Posterior cingulate gyrus (tissue), 11 donors: Measurements from ENCODE around the gene GFY.
"Not testable (repeated sequence)": the region's sequence is repeated elsewhere in the genome, so short reads cannot be mapped to it uniquely, and the experiment has no call there.

ENCODE experiments used
- DNase-seq, 10 donors: peaks; one replicate each; pipeline versions ENCODE4 v3.0.0 to v3.0.0-alpha.2; 2020 to 2021; ENCODE audit warnings: mixed read lengths in 3 of 10
- intact Hi-C: fragments of 100-400 bp; cut with DNase I; formaldehyde crosslinking; loops from one replicate; pipeline ENCODE4 v1.15.1; 2023

Gene GFY

GRCh38 chr19:49461130-49461529, 35.9 kb downstream of the GFY start:
- DNase-seq, intact Hi-C loops: not testable (repeated sequence)

GRCh38 chr19:49461656-49462055, 36.5 kb downstream of the GFY start:
- DNase-seq: no peak

GRCh38 chr19:49462492-49462891, 37.3 kb downstream of the GFY start:
- intact Hi-C loops: no loop called here
- DNase-seq: no peak

More at GRCh38 chr19:49461656-49462055, 36.5 kb downstream of the GFY start:
- intact Hi-C loops: no loop called here

- intact Hi-C loops: no loop called here
- DNase-seq: no peak
These were observed 39.0 kb downstream of the GFY start for GRCh38 chr19:49463960-49464740.

- DNase-seq: no peak
- intact Hi-C loops: no loop called here
These were observed 40.2 kb downstream of the GFY start for GRCh38 chr19:49465371-49465770.

GRCh38 chr19:49468199-49468598, 43.0 kb downstream of the GFY start:
- intact Hi-C loops: no loop called here
- DNase-seq: no peak

- intact Hi-C loops: no loop called here
- DNase-seq: no peak
These were observed 43.7 kb downstream of the GFY start for GRCh38 chr19:49468746-49469447.

- intact Hi-C loops: no loop called here
- no peak for DNase-seq
These were observed 44.8 kb downstream of the GFY start for GRCh38 chr19:49469828-49470614.

- intact Hi-C loops: no loop called here
- no peak for DNase-seq
These were observed 45.4 kb downstream of the GFY start for GRCh38 chr19:49470615-49470978.

GRCh38 chr19:49472936-49473335, 47.7 kb downstream of the GFY start:
- intact Hi-C loops: no loop called here
- DNase-seq: no peak

GRCh38 chr19:49473501-49473867, 48.3 kb downstream of the GFY start:
- intact Hi-C loops, DNase-seq: not testable (repeated sequence)

GRCh38 chr19:49473868-49474541, 48.8 kb downstream of the GFY start, which contains the start of gene FLT3LG:
Gene FLT3LG, plus strand, starts transcription at chr19:49474215. Its CDS starts 425 bp downstream, at chr19:49474640.
- DNase-seq: peak in 7 of 10 donors; percentile 39 to 90 (median 68)
- intact Hi-C loops: loop anchor here (1.0 kb wide), 1 partner anchor 73 kb away; no protein-coding TSS in a partner anchor

- intact Hi-C loops: loop anchor here (1.0 kb wide), 1 partner anchor 73 kb away; no protein-coding TSS in a partner anchor
- no peak for DNase-seq
These were observed 49.3 kb downstream of the GFY start for GRCh38 chr19:49474542-49474924.

- no peak for DNase-seq
- intact Hi-C loops: no loop called here
These were observed 50.2 kb downstream of the GFY start for GRCh38 chr19:49475191-49475917.

- intact Hi-C loops: no loop called here
These were observed 51.0 kb downstream of the GFY start for GRCh38 chr19:49475995-49476880.

More at GRCh38 chr19:49475995-49476880, 51.0 kb downstream of the GFY start:
- peak in 3 of 10 donors; percentile 25 to 90 (median 29) for DNase-seq
